H1 (cell line): ENCODE measurements around the gene TTC3. TPM values are rescaled to one million over a fixed set of nuclear protein-coding genes. Genes with fewer than 3 reads are reported as not detected.

Source experiments
- CTCF ChIA-PET: fragments of 300-600 bp; sonication (Branson Sonifier 250); formaldehyde crosslinking; loops from one replicate; lab custom pipeline; 2021; ENCODE audit not compliant: partially characterized antibody; lab: Charles Lee
- POLR2A ChIA-PET: fragments of 300-600 bp; sonication (Branson Sonifier 250); formaldehyde crosslinking; loops from one replicate; lab custom pipeline; 2021; ENCODE audit warnings: inconsistent platforms; ENCODE audit not compliant: partially characterized antibody; lab: Charles Lee
- DNase-seq, 2 experiments: peaks; one replicate each; pipeline versions ENCODE4 v3.0.0 to v3.0.0-alpha.2; 2010 to 2022; ENCODE audit warnings: low spot score in 2 of 2, low read depth in 1 of 2, mixed read lengths in 1 of 2
- FAIRE-seq: peaks from 2 replicates; lab custom pipeline; 2011; peaks lifted over from hg19 to GRCh38; lab: Jason Lieb, UNC
- H2AFZ ChIP-seq: 2 replicates; pipeline ENCODE4 v1.8.1; 2012; ENCODE audit warnings: low read length, inconsistent platforms
- H2AK5ac ChIP-seq: 2 replicates; pipeline ENCODE4 v1.6.1; 2013; ENCODE audit warnings: low read depth, low read length
- H2BK120ac ChIP-seq: replicated peaks from 2 replicates; pipeline ENCODE3; 2013; ENCODE audit warnings: low read depth, low read length, inconsistent platforms
- H2BK12ac ChIP-seq: 2 replicates; pipeline ENCODE4 v1.6.1; 2013; ENCODE audit warnings: low read depth, low read length
- H2BK15ac ChIP-seq: 2 replicates; pipeline ENCODE4 v1.6.1; 2013; ENCODE audit warnings: low read length
- H2BK20ac ChIP-seq: 2 replicates; pipeline ENCODE4 v1.6.1; 2013; ENCODE audit warnings: low read length
- H2BK5ac ChIP-seq: 2 replicates; pipeline ENCODE4 v1.6.1; 2013; ENCODE audit warnings: low read depth, low read length
- H3K14ac ChIP-seq: 2 replicates; pipeline ENCODE4 v1.6.1; 2013; ENCODE audit warnings: inconsistent platforms; ENCODE audit not compliant: insufficient read length
- H3K18ac ChIP-seq: 2 replicates; pipeline ENCODE4 v1.6.1; 2013; ENCODE audit warnings: low read length; ENCODE audit errors: extremely low read depth
- H3K23ac ChIP-seq: 2 replicates; pipeline ENCODE4 v1.6.1; 2013; ENCODE audit warnings: inconsistent platforms; ENCODE audit not compliant: insufficient read length
- H3K23me2 ChIP-seq: 2 replicates; pipeline ENCODE4 v1.6.1; 2013; ENCODE audit warnings: low read depth, low read length
- H3K27ac ChIP-seq: 2 replicates; pipeline ENCODE4 v1.6.1; 2011; ENCODE audit warnings: low read depth, low read length, inconsistent platforms
- H3K27me3 ChIP-seq, 4 experiments: replicated peaks in 1 of 4; 1 replicate in 1 of 4; 2 replicates in 3 of 4; pipeline versions ENCODE4 v1.6.1 to v1.8.1; 2011 to 2013; ENCODE audit warnings: low read length in 3 of 4, mild to moderate bottlenecking in 3 of 4, inconsistent platforms in 2 of 4, mixed read lengths in 2 of 4, moderate library complexity in 1 of 4; ENCODE audit not compliant: control insufficient read depth in 3 of 4, insufficient read depth in 3 of 4; ENCODE audit errors: extremely low read depth in 1 of 4
- H3K36me3 ChIP-seq, 4 experiments: 2 replicates each; pipeline versions ENCODE4 v1.6.1 to v1.8.1; 2011 to 2013; ENCODE audit warnings: mild to moderate bottlenecking in 4 of 4, low read length in 3 of 4, moderate library complexity in 2 of 4, control low read depth in 1 of 4, inconsistent platforms in 1 of 4; ENCODE audit not compliant: insufficient read depth in 4 of 4, control insufficient read depth in 2 of 4
- H3K4ac ChIP-seq: replicated peaks from 2 replicates; pipeline ENCODE3; 2013; ENCODE audit warnings: low read length, low read depth, mixed read lengths, inconsistent platforms; ENCODE audit not compliant: insufficient read length
- H3K4me1 ChIP-seq, 4 experiments: replicated peaks in 1 of 4; 1 replicate in 1 of 4; 2 replicates in 3 of 4; pipeline versions ENCODE4 v1.6.1 to v1.8.1; 2011 to 2013; ENCODE audit warnings: low read length in 3 of 4, inconsistent platforms in 2 of 4, mixed read lengths in 1 of 4; ENCODE audit not compliant: insufficient read depth in 4 of 4, control insufficient read depth in 3 of 4
- H3K4me2 ChIP-seq, 2 experiments: 2 replicates each; pipeline versions ENCODE4 v1.6.1 to v1.8.1; 2011 to 2013; ENCODE audit warnings: low read depth in 2 of 2, low read length in 2 of 2, control low read depth in 1 of 2, inconsistent platforms in 1 of 2, mild to moderate bottlenecking in 1 of 2; ENCODE audit not compliant: insufficient read depth in 1 of 2
- H3K4me3 ChIP-seq, 4 experiments: fragments of 200-600, 300-600 bp in 1 of 4; sonication (generic), shearing (Covaris generic), sonication (Bioruptor Twin) in 1 of 4; 2 replicates each; pipeline versions ENCODE4 v1.5.1 to v1.8.1; 2011 to 2016; ENCODE audit warnings: low read length in 4 of 4, low read depth in 3 of 4, control low read depth in 2 of 4, inconsistent platforms in 2 of 4, mild to moderate bottlenecking in 2 of 4, mixed read lengths in 1 of 4, moderate library complexity in 1 of 4; ENCODE audit not compliant: insufficient read depth in 2 of 4; ENCODE audit errors: extremely low read depth in 1 of 4
- H3K56ac ChIP-seq: replicated peaks from 2 replicates; pipeline ENCODE3; 2013; ENCODE audit warnings: low read depth, mild to moderate bottlenecking, mixed read lengths, low read length, inconsistent platforms; ENCODE audit not compliant: insufficient read length
- H3K79me1 ChIP-seq: 2 replicates; pipeline ENCODE4 v1.6.1; 2013; ENCODE audit warnings: low read depth, low read length, control low read depth
- H3K79me2 ChIP-seq, 2 experiments: 2 replicates each; pipeline versions ENCODE4 v1.6.1 to v1.8.1; 2012 to 2013; ENCODE audit warnings: low read length in 2 of 2, mild to moderate bottlenecking in 2 of 2, inconsistent platforms in 1 of 2; ENCODE audit not compliant: insufficient read depth in 2 of 2, control insufficient read depth in 1 of 2
- H3K9ac ChIP-seq, 4 experiments: replicated peaks in 1 of 4; 1 replicate in 1 of 4; 2 replicates in 3 of 4; pipeline versions ENCODE4 v1.6.1 to v1.8.1; 2011 to 2013; ENCODE audit warnings: low read depth in 3 of 4, low read length in 3 of 4, control low read depth in 2 of 4, mild to moderate bottlenecking in 2 of 4, moderate library complexity in 2 of 4, inconsistent platforms in 1 of 4; ENCODE audit errors: extremely low read depth in 1 of 4
- H3K9me3 ChIP-seq, 2 experiments: 2 replicates each; pipeline versions ENCODE4 v1.6.1 to v1.8.1; 2012 to 2013; ENCODE audit warnings: mild to moderate bottlenecking in 2 of 2, moderate library complexity in 2 of 2, control low read depth in 1 of 2, inconsistent platforms in 1 of 2, low read depth in 1 of 2, low read length in 1 of 2, mixed read lengths in 1 of 2; ENCODE audit not compliant: insufficient read depth in 2 of 2
- H4K20me1 ChIP-seq, 2 experiments: replicated peaks in 1 of 2; 2 replicates each; pipeline versions ENCODE3 to v1.8.1; 2011 to 2013; ENCODE audit warnings: inconsistent platforms in 2 of 2, low read length in 2 of 2, mild to moderate bottlenecking in 1 of 2; ENCODE audit not compliant: insufficient read depth in 2 of 2, control insufficient read depth in 1 of 2
- H4K5ac ChIP-seq: 2 replicates; pipeline ENCODE4 v1.6.1; 2013; ENCODE audit warnings: low read length, low read depth, mixed read lengths, inconsistent platforms; ENCODE audit not compliant: insufficient read length
- H4K8ac ChIP-seq: 2 replicates; pipeline ENCODE4 v1.8.0; 2013; ENCODE audit warnings: mild to moderate bottlenecking, moderate library complexity, low read length, inconsistent platforms; ENCODE audit not compliant: insufficient read depth; ENCODE audit errors: extremely low read depth
- H4K91ac ChIP-seq: replicated peaks from 2 replicates; pipeline ENCODE3; 2013; ENCODE audit warnings: low read length, mixed read lengths, inconsistent platforms; ENCODE audit not compliant: insufficient read length
- ASH2L ChIP-seq: fragments of 200-600, 300-600 bp; sonication (generic); IDR thresholded peaks from one replicate; pipeline ENCODE4 v1.7.1; 2017; ENCODE audit warnings: low read length
- EP300 ChIP-seq, 2 experiments: IDR thresholded peaks; 1 replicate in 1 of 2; 2 replicates in 1 of 2; pipeline ENCODE4 v1.6.1; 2011 to 2012; ENCODE audit warnings: low read depth in 2 of 2, low read length in 2 of 2, mild to moderate bottlenecking in 2 of 2, borderline replicate concordance in 1 of 2, inconsistent platforms in 1 of 2, moderate library complexity in 1 of 2
- GTF2F1 ChIP-seq: IDR thresholded peaks from 2 replicates; pipeline ENCODE4 v1.6.1; 2012; ENCODE audit warnings: low read depth, low read length, improper control_type of control experiment, borderline replicate concordance
- HDAC2 ChIP-seq, 2 experiments: fragments of 300-600 bp in 1 of 2; sonication (generic) in 1 of 2; IDR thresholded peaks; 2 replicates each; pipeline ENCODE4 v1.6.1; 2011 to 2012; ENCODE audit warnings: low read depth in 2 of 2, low read length in 2 of 2, mild to moderate bottlenecking in 2 of 2, moderate library complexity in 2 of 2, borderline replicate concordance in 1 of 2, inconsistent platforms in 1 of 2
- RBBP5 ChIP-seq: IDR thresholded peaks from 2 replicates; pipeline ENCODE4 v1.7.1; 2012; ENCODE audit warnings: low read depth, mild to moderate bottlenecking, inconsistent platforms, low read length, moderate library complexity, borderline replicate concordance
- TAF1 ChIP-seq: IDR thresholded peaks from 2 replicates; pipeline ENCODE4 v1.6.1; 2011; ENCODE audit warnings: mild to moderate bottlenecking, low read depth, low read length
- WGBS, 2 experiments: shearing (Covaris generic) in 1 of 2; methylation state at CpG; one replicate each; pipeline versions ENCODE4 v1.1.6 to v1.1.7; 2013 to 2015; ENCODE audit warnings: low lambda C conversion rate in 2 of 2, mixed read lengths in 2 of 2, inconsistent platforms in 1 of 2, low coverage in 1 of 2, missing lambda C conversion rate in 1 of 2; ENCODE audit not compliant: insufficient replicate concordance in 2 of 2, insufficient coverage in 1 of 2, insufficient read length in 1 of 2; ENCODE audit errors: extremely low coverage in 1 of 2, missing lambda C conversion rate in 1 of 2; 5-methylcytosine and 5-hydroxymethylcytosine counted together
- polyA plus RNA-seq, 7 experiments: library from polyadenylated mRNA; depleted of rRNA in 3 of 7; stranded (reverse) in 5 of 7; unstranded in 2 of 7; fragments of >200 nt in 5 of 7; fragments of 200-250 nt in 2 of 7; gene quantifications; 1 replicate in 5 of 7; 2 replicates in 1 of 7; 4 replicates in 1 of 7; pipeline versions ENCODE4 v1.2.1 to v1.2.3, GENCODE V29; 2011 to 2013; ENCODE audit warnings: missing spikeins in 2 of 7, mixed read lengths in 2 of 7
- total RNA-seq: library from RNA; stranded (reverse); fragmentation: NEBNext Ultra II Directional; extraction: Animal tissue kit (Norgen Biotek cat#: 25700); gene quantifications from 2 replicates; pipeline ENCODE4 v1.2.1, GENCODE V29; 2021

TTC3 gene
- total and polyA plus RNA-seq, 2 of the 8 experiments (the other 6 are each of a cell fraction or from before 2014, with no cell fraction given), result 11.0 to 36.2 TPM

DNA sequence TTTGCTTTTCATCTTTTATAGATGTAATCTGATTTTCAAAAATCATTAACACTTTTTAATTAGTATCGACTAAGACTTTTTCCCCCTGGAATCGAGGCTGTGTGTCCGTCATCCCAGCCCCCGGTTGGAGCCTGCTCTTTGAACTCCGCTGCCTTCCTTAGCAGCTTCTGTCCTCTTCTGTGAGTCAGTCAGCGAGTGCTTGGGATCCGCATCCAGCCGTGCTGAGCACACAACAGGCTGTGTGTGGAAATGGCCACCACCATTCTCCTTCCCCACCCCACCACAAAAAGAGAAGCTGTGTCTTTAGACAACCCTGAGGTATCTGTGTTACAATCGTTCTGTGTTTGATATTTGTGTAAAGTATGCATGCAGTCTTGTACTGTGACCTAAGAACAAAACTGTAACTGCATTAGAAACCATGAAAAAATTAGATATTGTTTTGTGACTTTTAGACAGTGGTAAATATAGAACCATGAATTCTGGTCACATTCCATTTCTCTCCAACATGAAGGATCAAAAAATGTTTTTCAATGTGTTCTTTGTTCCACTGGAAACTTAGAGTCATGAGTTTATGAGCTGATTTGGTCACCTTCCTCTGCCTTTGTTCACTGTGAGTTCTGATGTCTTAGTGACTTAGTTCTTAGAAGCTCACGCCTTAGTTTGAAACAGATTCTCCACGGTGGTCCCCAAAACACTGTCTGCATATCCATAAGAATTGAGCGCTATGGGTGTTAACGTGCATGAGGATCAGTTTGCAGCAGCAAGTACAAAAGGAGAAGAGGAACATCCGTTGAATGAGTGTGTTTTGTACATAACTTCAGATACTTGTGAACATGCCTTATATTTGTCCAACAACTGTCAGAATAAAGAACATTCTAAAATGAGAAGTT lies 129.4 kb downstream of the TTC3 start:
- Histone ChIP-seq H3K27ac (no peak overlapping the region), H2BK12ac (no peak overlapping the region), H2AK5ac (no peak overlapping the region), H3K4me2 (no peak overlapping the region), H3K79me1 (no peaks in the 10 kb centered on the region), H4K20me1 (no peaks in the 10 kb centered on the region), H3K56ac (no peak overlapping the region), H3K27me3 (no peaks in the 10 kb centered on the region), H3K9ac (no peak overlapping the region), H3K79me2 (no peaks in the 10 kb centered on the region), H3K4ac (no peak overlapping the region), H3K23me2 (no peaks in the 10 kb centered on the region), H3K4me3 (no peak overlapping the region), H2BK20ac (no peak overlapping the region), H3K9me3 (no peaks in the 10 kb centered on the region), H3K14ac (no peak overlapping the region), H2BK15ac (no peak overlapping the region), H2AFZ (no peak overlapping the region), H3K36me3 (peaks cover 0 to 3% (median under 1%) of the 10 kb centered on the region in 4 experiments; a peak in 4 of 8 replicates), H2BK5ac (no peak overlapping the region), H4K8ac (no peak overlapping the region), H3K4me1 (peaks cover 0 to 2% (median 1%) of the 10 kb centered on the region in 4 experiments; a peak in 1 of 7 replicates), H2BK120ac (no peak overlapping the region), H3K23ac (no peak overlapping the region), H4K91ac (no peak overlapping the region), H3K18ac (no peak overlapping the region), H4K5ac (no peak overlapping the region)
- DNase-seq (no peak), FAIRE-seq (no peak)
- no peak for TF ChIP-seq EP300 (IDR thresholded peaks at IDR 0.05; ENCODE audit: borderline replicate concordance in 1 of 2, low read depth in 2 of 2, low read length in 2 of 2)
- TF ChIP-seq ASH2L, result no peak
- no peak for TF ChIP-seq RBBP5
- no peak for TF ChIP-seq HDAC2 (IDR thresholded peaks at IDR 0.05; ENCODE audit: borderline replicate concordance in 1 of 2, low read depth in 2 of 2, low read length in 2 of 2)
- no peak for TF ChIP-seq TAF1
- TF ChIP-seq GTF2F1, result no peak
- POLR2A ChIA-PET, result no interaction called here
- CTCF ChIA-PET, result interaction anchor here (0.7 kb wide), 1 partner anchor 80 kb away, joined by 3 read pairs; no protein-coding TSS in a partner anchor
- WGBS, 2 experiments, result 82% methylated on average over 14 of the region's 14 CpGs; no CpG with 5 or more reads in 1 of the 2 experiments
